RWPE2 (cell line): ENCODE measurements around the gene PAPOLB.

Source experiments
- ATAC-seq: fragments of 200-7000 bp; cut with Tn5 transposase; 3 replicates; pipeline ENCODE4 v1.9.1; 2021; ENCODE audit warnings: low read depth
- DNase-seq: peaks from one replicate; pipeline ENCODE4 v3.0.0-alpha.2; 2020; ENCODE audit warnings: low spot score
- H3K27ac ChIP-seq: fragments of 450-650 bp; 2 replicates; pipeline ENCODE4 v1.5.1; 2017; ENCODE audit warnings: mild to moderate bottlenecking; ENCODE audit not compliant: poor library complexity, severe bottlenecking
- H3K27me3 ChIP-seq: fragments of 250-450 bp; sonication (Bioruptor Pico); 2 replicates; pipeline ENCODE4 v1.5.1; 2021; ENCODE audit warnings: mild to moderate bottlenecking, moderate library complexity; ENCODE audit not compliant: insufficient read depth, poor library complexity, severe bottlenecking
- H3K36me3 ChIP-seq: fragments of 250-450 bp; sonication (Bioruptor Pico); 2 replicates; pipeline ENCODE4 v1.5.1; 2020; ENCODE audit warnings: low read depth, mild to moderate bottlenecking, moderate library complexity
- H3K4me1 ChIP-seq: fragments of 250-450 bp; sonication (Bioruptor Pico); 2 replicates; pipeline ENCODE4 v1.5.1; 2021; ENCODE audit warnings: mild to moderate bottlenecking, moderate library complexity; ENCODE audit not compliant: insufficient read depth, poor library complexity, severe bottlenecking
- H3K4me3 ChIP-seq: fragments of 250-450 bp; sonication (Bioruptor Pico); 2 replicates; pipeline ENCODE4 v1.5.1; 2021; ENCODE audit warnings: mild to moderate bottlenecking, moderate library complexity; ENCODE audit not compliant: severe bottlenecking
- H3K9me3 ChIP-seq: fragments of 250-450 bp; sonication (Bioruptor Pico); 2 replicates; pipeline ENCODE4 v1.5.1; 2021; ENCODE audit warnings: mild to moderate bottlenecking, moderate library complexity; ENCODE audit not compliant: severe bottlenecking
- TF ChIP-seq, protein P1 (sequence below): fragments of 450-650 bp; IDR thresholded peaks from one replicate; pipeline ENCODE4 v1.5.1; 2017; ENCODE audit warnings: mild to moderate bottlenecking, moderate library complexity; ENCODE audit not compliant: poor library complexity, severe bottlenecking

Gene PAPOLB

DNA sequence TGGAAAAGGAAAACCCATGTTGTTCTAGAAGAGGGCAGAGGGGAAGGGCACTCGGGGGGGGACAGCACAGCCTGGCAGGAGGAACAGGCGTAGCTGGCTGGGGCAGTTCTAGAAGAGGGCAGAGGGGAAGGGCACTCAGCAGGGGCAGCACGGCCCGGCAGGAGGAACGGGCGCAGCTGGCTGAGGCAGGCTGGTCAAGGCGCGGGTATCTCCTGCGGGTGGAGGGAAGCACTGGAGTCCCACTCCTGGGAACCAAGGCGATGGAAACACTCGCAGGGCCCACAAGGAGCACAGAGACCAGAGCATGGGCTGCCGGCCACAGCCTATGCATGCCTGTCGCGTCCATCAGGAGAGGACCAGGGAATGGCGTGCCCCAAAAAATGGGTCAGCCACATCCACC lies 36.7 kb downstream of the PAPOLB start:
- no peaks in the 10 kb centered on the region for H3K9me3 ChIP-seq
- TF ChIP-seq, protein P1, sequence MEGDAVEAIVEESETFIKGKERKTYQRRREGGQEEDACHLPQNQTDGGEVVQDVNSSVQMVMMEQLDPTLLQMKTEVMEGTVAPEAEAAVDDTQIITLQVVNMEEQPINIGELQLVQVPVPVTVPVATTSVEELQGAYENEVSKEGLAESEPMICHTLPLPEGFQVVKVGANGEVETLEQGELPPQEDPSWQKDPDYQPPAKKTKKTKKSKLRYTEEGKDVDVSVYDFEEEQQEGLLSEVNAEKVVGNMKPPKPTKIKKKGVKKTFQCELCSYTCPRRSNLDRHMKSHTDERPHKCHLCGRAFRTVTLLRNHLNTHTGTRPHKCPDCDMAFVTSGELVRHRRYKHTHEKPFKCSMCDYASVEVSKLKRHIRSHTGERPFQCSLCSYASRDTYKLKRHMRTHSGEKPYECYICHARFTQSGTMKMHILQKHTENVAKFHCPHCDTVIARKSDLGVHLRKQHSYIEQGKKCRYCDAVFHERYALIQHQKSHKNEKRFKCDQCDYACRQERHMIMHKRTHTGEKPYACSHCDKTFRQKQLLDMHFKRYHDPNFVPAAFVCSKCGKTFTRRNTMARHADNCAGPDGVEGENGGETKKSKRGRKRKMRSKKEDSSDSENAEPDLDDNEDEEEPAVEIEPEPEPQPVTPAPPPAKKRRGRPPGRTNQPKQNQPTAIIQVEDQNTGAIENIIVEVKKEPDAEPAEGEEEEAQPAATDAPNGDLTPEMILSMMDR, result no peak
- no peaks in the 10 kb centered on the region for H3K36me3 ChIP-seq
- H3K27me3 ChIP-seq, result no peaks in the 10 kb centered on the region
- H3K4me3 ChIP-seq, result no peak overlapping the region
- DNase-seq (no peak), ATAC-seq (no peak)
- no peaks in the 10 kb centered on the region for H3K4me1 ChIP-seq
- no peak overlapping the region for H3K27ac ChIP-seq

DNA sequence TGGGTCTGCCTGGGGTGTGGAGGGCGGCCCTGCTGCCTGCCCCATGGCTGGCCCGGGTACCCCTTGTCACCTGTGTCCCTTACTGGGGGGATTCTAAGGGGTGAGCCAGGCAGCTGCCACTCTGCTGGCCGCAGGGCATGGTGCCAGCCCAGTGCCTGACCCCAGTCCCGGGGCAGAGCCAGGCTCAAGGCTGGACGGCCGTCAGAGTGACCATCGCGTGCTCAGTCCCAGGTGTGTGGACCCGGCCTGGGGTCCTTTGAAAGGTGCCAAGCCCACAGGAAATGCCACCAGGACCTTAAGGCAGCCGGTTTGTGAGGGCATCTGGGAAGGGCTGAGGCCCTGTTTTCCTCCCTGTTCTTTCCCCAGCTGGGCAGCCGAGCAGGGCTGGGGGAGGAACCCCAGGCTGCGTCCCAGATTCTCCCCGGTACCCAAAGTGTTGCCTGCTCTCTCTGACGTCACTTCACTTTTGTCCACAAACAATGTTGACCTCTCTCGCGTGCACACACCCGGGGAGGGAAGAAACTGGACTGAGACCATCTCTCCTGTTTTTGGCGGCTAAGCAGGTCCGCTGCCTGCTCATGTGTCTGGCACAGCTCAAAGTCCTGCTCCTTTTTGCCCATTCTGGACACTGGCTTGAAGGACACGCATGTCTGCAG lies 37.6 kb downstream of the PAPOLB start:
- DNase-seq (no peak), ATAC-seq (no peak)
- no peaks in the 10 kb centered on the region for H3K36me3 ChIP-seq
- no peaks in the 10 kb centered on the region for H3K4me1 ChIP-seq
- no peak overlapping the region for H3K4me3 ChIP-seq
- no peaks in the 10 kb centered on the region for H3K9me3 ChIP-seq
- TF ChIP-seq, protein P1, result no peak
- H3K27ac ChIP-seq, result no peak overlapping the region
- no peaks in the 10 kb centered on the region for H3K27me3 ChIP-seq

DNA sequence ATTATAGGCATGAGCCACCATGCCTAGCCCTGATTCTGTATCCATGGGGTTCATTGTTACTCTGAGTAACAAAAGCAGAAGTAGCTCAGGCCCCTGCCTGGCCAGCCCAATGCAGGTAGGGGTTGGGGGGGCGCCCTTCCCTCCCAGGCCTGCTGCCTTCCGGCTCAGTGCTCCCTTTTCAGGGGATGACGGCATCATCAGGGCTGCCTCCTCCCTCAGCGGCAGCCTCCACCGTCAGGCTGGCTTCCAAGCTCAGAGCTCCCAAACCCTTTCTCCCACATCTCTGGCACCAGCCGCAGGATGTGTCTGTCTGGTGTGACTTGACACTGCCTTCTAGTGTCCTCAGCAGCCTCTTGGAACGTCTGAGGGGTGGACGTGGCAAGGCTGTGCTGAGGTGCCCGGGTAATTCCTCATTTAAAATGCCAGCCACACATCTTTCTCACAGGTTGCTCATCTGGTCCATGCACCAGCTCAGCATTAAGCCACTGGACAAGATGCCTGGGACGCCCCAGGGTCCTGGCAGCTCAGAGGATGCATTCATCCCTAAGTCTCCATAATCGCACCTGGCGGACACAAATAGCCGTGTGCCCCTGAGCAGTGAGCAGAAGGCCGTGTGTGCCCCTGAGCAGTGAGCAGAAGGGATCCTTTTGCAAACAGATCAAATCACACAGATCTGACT lies 38.2 kb downstream of the PAPOLB start:
- Histone ChIP-seq H3K27ac (no peak overlapping the region), H3K36me3 (no peaks in the 10 kb centered on the region), H3K9me3 (no peaks in the 10 kb centered on the region), H3K27me3 (no peaks in the 10 kb centered on the region), H3K4me3 (no peak overlapping the region), H3K4me1 (no peaks in the 10 kb centered on the region)
- ATAC-seq, result no peak
- DNase-seq, result no peak
- TF ChIP-seq, protein P1, result no peak

DNA sequence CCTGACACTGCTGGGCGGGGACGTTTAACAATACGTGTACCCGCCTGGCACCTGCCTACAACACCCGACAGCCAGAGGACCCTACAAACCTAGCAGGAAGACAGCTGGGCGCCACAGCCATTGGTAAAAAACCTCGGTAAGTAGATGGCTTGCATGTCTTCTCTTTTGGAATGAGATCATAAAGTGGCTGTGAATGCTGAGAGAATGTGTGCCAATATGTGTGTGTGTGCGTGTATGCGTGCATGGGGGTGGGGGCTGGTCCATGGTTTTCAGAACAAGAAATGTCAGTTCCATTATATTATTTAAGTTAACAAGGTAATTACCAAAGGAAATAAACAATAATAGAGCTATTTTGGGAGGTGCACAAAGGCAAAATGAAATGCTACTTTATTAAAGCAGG lies 39.2 kb downstream of the PAPOLB start:
- Histone ChIP-seq H3K27ac (no peak overlapping the region), H3K36me3 (no peaks in the 10 kb centered on the region), H3K9me3 (no peaks in the 10 kb centered on the region), H3K27me3 (no peaks in the 10 kb centered on the region), H3K4me3 (no peak overlapping the region), H3K4me1 (no peaks in the 10 kb centered on the region)
- DNase-seq (no peak), ATAC-seq (no peak)
- TF ChIP-seq, protein P1, result no peak

DNA sequence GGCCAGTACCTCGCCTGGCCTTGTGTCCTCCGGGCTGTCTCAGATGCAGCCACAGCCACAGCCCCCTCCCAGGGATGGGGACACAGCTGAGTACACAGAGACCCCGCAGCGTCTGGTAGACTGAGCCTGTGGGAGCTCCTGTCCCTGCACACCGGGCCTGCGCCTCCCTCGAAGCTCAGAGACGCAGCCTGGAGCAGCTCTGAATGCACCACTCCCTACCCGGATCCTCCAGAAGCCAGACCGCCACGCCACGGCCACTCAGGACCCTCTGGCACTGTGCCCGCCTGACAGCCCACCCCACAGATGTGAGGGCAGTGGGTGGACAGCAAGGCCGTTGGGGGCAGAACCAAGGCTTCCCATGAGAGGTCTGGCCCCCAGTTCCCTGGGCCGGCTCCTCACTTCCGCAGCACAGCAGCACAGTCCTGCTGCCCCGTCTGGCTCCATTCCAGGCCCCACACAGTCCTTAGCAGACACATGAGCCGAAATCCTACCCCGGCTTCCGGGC lies 40.8 kb downstream of the PAPOLB start:
- H3K9me3 ChIP-seq, result no peaks in the 10 kb centered on the region
- TF ChIP-seq, protein P1, result no peak
- no peak overlapping the region for H3K27ac ChIP-seq
- H3K4me3 ChIP-seq, result no peak overlapping the region
- no peaks in the 10 kb centered on the region for H3K27me3 ChIP-seq
- DNase-seq (no peak), ATAC-seq (no peak)
- no peaks in the 10 kb centered on the region for H3K36me3 ChIP-seq
- H3K4me1 ChIP-seq, result no peaks in the 10 kb centered on the region
